Measurements from ENCODE around the gene LPCAT1.

DNA sequence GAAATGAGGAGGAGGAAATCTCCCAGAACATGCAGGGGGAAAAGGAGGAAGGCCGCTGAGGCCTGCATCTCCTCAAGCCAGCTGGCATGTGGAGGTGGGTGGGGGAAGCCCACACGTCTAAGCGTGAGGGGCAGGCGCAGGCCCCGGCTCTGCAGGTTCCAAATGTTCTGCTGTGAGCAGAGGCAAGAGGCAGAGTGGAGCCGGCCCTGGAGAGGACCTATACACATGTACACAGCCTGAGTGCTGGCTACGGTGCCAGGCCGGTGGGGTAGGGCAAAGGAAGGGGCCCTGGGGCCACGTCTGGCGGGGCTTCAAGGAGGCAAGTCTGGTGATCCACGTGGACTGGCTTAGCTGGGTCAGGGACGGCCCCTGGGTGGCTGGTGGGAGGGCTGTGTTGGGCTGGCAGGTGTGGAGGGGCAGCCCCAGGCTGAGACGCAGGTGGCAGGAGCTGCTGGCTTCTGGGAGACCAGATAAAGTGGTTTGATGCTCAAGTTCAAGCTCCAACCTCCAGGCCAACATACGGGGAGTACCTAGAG is 26.4 kb downstream of the LPCAT1 start:
- TF ChIP-seq YY1 (IDR thresholded peaks at IDR 0.05; ENCODE audit: insufficient read depth, insufficient read length): no peak
- TF ChIP-seq ZNF274 (IDR thresholded peaks at IDR 0.05; ENCODE audit: low read depth, low read length): no peak
- no peak for TF ChIP-seq SUZ12 (IDR thresholded peaks at IDR 0.05; ENCODE audit: extremely low read depth, insufficient read depth, insufficient read length)
